HepG2 (cell line): ENCODE results near the gene SEPTIN2. TPM values are rescaled to one million over a fixed set of nuclear protein-coding genes. Genes with fewer than 3 reads are reported as not detected.
A peak's percentile ranks its signal among the peaks of the same experiment; 100 is the strongest.

Source experiments
- ARNT ChIP-seq: fragments of 450-650 bp; IDR thresholded peaks from 2 replicates; pipeline ENCODE4 v1.6.1; 2017
- EED ChIP-seq: sonication (generic); formaldehyde crosslinking; IDR thresholded peaks from 2 replicates; pipeline ENCODE4 v1.5.0; 2020; ENCODE audit warnings: mild to moderate bottlenecking, missing genetic modification reagents
- EZH2 ChIP-seq: conservative IDR thresholded peaks from 2 replicates; pipeline ENCODE4 v1.6.1; 2012; ENCODE audit warnings: mild to moderate bottlenecking, low read depth, low read length, moderate library complexity
- FOXC1 ChIP-seq: sonication (generic); formaldehyde crosslinking; IDR thresholded peaks from 2 replicates; pipeline ENCODE4 v1.8.0; 2022; ENCODE audit warnings: mild to moderate bottlenecking, missing genetic modification reagents, borderline replicate concordance
- FOXO4 ChIP-seq: sonication (generic); formaldehyde crosslinking; conservative IDR thresholded peaks from 2 replicates; pipeline ENCODE4 v1.8.1; 2023; ENCODE audit warnings: missing genetic modification reagents
- GTF2F1 ChIP-seq: fragments of 150-350 bp; IDR thresholded peaks from 2 replicates; pipeline ENCODE4 v1.6.1; 2014; ENCODE audit warnings: low read length
- MAZ ChIP-seq, 2 experiments: sonication (generic) in 1 of 2; formaldehyde crosslinking in 1 of 2; IDR thresholded peaks; 2 replicates each; pipeline versions ENCODE4 v1.5.0 to v1.6.1; 2012 to 2020; ENCODE audit warnings: low read depth in 2 of 2, mild to moderate bottlenecking in 2 of 2, borderline replicate concordance in 1 of 2, improper control_type of control experiment in 1 of 2, low read length in 1 of 2, missing genetic modification reagents in 1 of 2, moderate library complexity in 1 of 2
- MIER2 ChIP-seq: IDR thresholded peaks from 2 replicates; pipeline ENCODE4 v1.6.1; 2016; ENCODE audit warnings: missing biosample characterization, missing genetic modification reagents
- MZF1 ChIP-seq: sonication (generic); formaldehyde crosslinking; IDR thresholded peaks from 2 replicates; pipeline ENCODE4 v1.8.1; 2023; ENCODE audit warnings: mild to moderate bottlenecking, missing genetic modification reagents, borderline replicate concordance
- PAX8 ChIP-seq: sonication (generic); formaldehyde crosslinking; IDR thresholded peaks from 2 replicates; pipeline ENCODE4 v1.8.0; 2022; ENCODE audit warnings: mild to moderate bottlenecking, missing genetic modification reagents, borderline replicate concordance
- PCBP2 ChIP-seq: fragments of 200-400 bp; formaldehyde crosslinking; optimal IDR thresholded peaks from 2 replicates; pipeline ENCODE3; 2018; ENCODE audit warnings: low read length, low read depth; ENCODE audit not compliant: poor library complexity, severe bottlenecking
- SMYD3 ChIP-seq: sonication (generic); formaldehyde crosslinking; IDR thresholded peaks from 2 replicates; pipeline ENCODE4 v1.8.1; 2023; ENCODE audit warnings: mild to moderate bottlenecking, missing genetic modification reagents
- TBX2 ChIP-seq: sonication (generic); formaldehyde crosslinking; IDR thresholded peaks from 2 replicates; pipeline ENCODE4 v1.5.0; 2020; ENCODE audit warnings: missing genetic modification reagents, mild to moderate bottlenecking, borderline replicate concordance
- TCF12 ChIP-seq, 2 experiments: fragments of 450-650 bp in 1 of 2; sonication (generic) in 1 of 2; formaldehyde crosslinking in 1 of 2; IDR thresholded peaks; 2 replicates each; pipeline versions ENCODE4 v1.6.1 to v1.8.0; 2017 to 2022; ENCODE audit warnings: antibody characterized with exemption in 1 of 2, mild to moderate bottlenecking in 1 of 2, missing genetic modification reagents in 1 of 2, moderate library complexity in 1 of 2
- TSC22D2 ChIP-seq: sonication (generic); formaldehyde crosslinking; IDR thresholded peaks from 2 replicates; pipeline ENCODE4 v1.5.1; 2020; ENCODE audit warnings: missing genetic modification reagents, mild to moderate bottlenecking, borderline replicate concordance
- ZNF234 ChIP-seq: sonication (generic); formaldehyde crosslinking; conservative IDR thresholded peaks from 2 replicates; pipeline ENCODE4 v1.5.1; 2020; ENCODE audit warnings: mild to moderate bottlenecking, missing genetic modification reagents
- ZNF235 ChIP-seq: sonication (generic); formaldehyde crosslinking; IDR thresholded peaks from 2 replicates; pipeline ENCODE4 v1.8.1; 2023; ENCODE audit warnings: mild to moderate bottlenecking, missing genetic modification reagents, borderline replicate concordance
- ZNF282 ChIP-seq: fragments of 450-650 bp; IDR thresholded peaks from 2 replicates; pipeline ENCODE4 v1.6.1; 2018; ENCODE audit not compliant: partially characterized antibody
- ZNF382 ChIP-seq: sonication (generic); formaldehyde crosslinking; IDR thresholded peaks from 2 replicates; pipeline ENCODE4 v1.5.0; 2020; ENCODE audit warnings: missing genetic modification reagents, mild to moderate bottlenecking, borderline replicate concordance
- ZNF431 ChIP-seq: sonication (generic); formaldehyde crosslinking; IDR thresholded peaks from 2 replicates; pipeline ENCODE4 v1.9.0; 2022; ENCODE audit warnings: missing genetic modification reagents, low read depth, mild to moderate bottlenecking, borderline replicate concordance
- ZNF576 ChIP-seq: sonication (generic); formaldehyde crosslinking; IDR thresholded peaks from 2 replicates; pipeline ENCODE4 v1.4.0; 2020; ENCODE audit warnings: mild to moderate bottlenecking, missing genetic modification reagents
- ZNF704 ChIP-seq: sonication (generic); formaldehyde crosslinking; IDR thresholded peaks from 2 replicates; pipeline ENCODE4 v1.8.1; 2023; ENCODE audit warnings: mild to moderate bottlenecking, inconsistent platforms, moderate library complexity, missing genetic modification reagents, borderline replicate concordance
- ZNF768 ChIP-seq: sonication (generic); formaldehyde crosslinking; IDR thresholded peaks from 2 replicates; pipeline ENCODE4 v1.4.0; 2020; ENCODE audit warnings: missing genetic modification reagents
- ZNF781 ChIP-seq: sonication (generic); formaldehyde crosslinking; IDR thresholded peaks from 2 replicates; pipeline ENCODE4 v1.5.1; 2020; ENCODE audit warnings: borderline replicate concordance, mild to moderate bottlenecking, missing genetic modification reagents; ENCODE audit errors: not compliant biosample characterization
- polyA plus RNA-seq, 8 experiments: library from polyadenylated mRNA; depleted of rRNA in 3 of 8; stranded (reverse) in 7 of 8; unstranded in 1 of 8; fragments of >200 nt; fragmentation: Illumina TruSeq in 4 of 8; extraction: Trizol in 4 of 8; gene quantifications; 2 replicates each; pipeline versions ENCODE4 v1.2.1 to v1.2.3, GENCODE V29; 2011 to 2016; ENCODE audit warnings: low read depth in 4 of 8, missing spikeins in 1 of 8, mixed read lengths in 1 of 8; ENCODE audit not compliant: insufficient read depth in 1 of 8
- total RNA-seq, 5 experiments: library from RNA; depleted of rRNA; stranded (reverse); fragments of >200 nt; fragmentation: Illumina TruSeq; extraction: Trizol; gene quantifications; 2 replicates each; pipeline ENCODE4 v1.2.3, GENCODE V29; 2016; ENCODE audit warnings: low read depth in 1 of 5

SEPTIN2 gene
- total and polyA plus RNA-seq, 2 of the 13 experiments (the other 11 are each of a cell fraction or from before 2014, with no cell fraction given) = 493 to 733 TPM

DNA sequence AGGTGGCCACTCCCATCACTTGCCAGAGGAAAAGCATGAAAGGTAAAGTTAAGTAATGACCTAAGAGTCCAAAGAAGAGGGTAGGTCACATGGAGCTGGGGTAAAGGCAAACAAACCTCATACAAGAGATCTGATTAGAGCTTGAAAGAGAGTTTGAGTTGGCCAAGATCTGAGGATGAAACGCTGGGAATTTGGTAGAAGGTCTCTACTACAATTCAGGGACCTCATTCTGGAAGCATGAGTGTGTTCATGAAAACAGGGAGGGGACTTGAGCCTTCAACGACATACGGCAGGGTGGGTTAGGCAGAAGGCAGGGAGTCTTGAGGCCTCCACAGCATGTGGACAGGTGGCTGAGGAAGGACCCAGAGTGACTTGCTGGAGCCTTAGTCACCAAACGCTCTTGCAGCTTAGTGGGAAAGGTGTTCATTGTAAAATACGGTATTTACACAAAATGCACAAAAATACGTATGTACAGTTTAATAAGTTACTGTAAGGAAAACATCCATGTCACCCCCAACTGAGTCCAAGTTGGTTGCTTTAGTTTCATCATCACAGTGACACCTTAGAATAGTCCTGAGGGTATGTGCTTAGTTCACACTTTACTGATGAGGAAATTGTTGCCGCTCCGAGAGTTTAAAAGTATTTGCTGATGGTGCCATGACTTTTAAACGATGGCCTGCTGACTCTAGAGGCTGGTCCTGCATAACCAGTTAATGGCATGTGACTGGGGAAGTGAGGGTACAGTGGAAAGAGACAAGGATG is 35.3 kb downstream of the SEPTIN2 start (continued):
- TF ChIP-seq MAZ (IDR thresholded peaks at IDR 0.05; ENCODE audit: borderline replicate concordance, low read depth, low read length) (no peak; the same call in 1 of the 2 replicates), MAZ (CRISPR knock-in tag; IDR thresholded peaks at IDR 0.05; ENCODE audit: low read depth) (peak; percentile 55; the same call in 1 of the 2 replicates), MZF1 (no peak), SMYD3 (CRISPR knock-in tag) (peak; percentile 48; the same call in 1 of the 2 replicates), GTF2F1 (no peak), ZNF282 (no peak), TSC22D2 (peak; percentile 71; the same call in 1 of the 2 replicates), ARNT (no peak), FOXC1 (CRISPR knock-in tag) (no peak; the same call in 1 of the 2 replicates), ZNF431 (no peak), TCF12 (IDR thresholded peaks at IDR 0.05) (no peak), TCF12 (CRISPR knock-in tag; IDR thresholded peaks at IDR 0.05) (no peak), ZNF704 (CRISPR knock-in tag) (no peak; the same call in 1 of the 2 replicates), MIER2 (CRISPR knock-in tag) (0 out of 2 replicates have a peak, but pooled peaks have one; percentile 18), ZNF382 (CRISPR knock-in tag) (0 out of 2 replicates have a peak, but pooled peaks have one; percentile 27), PCBP2 (no peak), ZNF768 (CRISPR knock-in tag) (no peak), ZNF576 (CRISPR knock-in tag) (no peak), ZNF234 (CRISPR knock-in tag) (no peak), EED (CRISPR knock-in tag) (no peak), FOXO4 (CRISPR knock-in tag) (no peak), ZNF235 (CRISPR knock-in tag) (no peak), ZNF781 (no peak), PAX8 (CRISPR knock-in tag) (no peak), TBX2 (no peak; the same call in 1 of the 2 replicates), EZH2 (no peak)
